Renal pelvis (tissue), 12 donors: ENCODE data around the gene ATP5MC2. TPM values are rescaled to one million over a fixed set of nuclear protein-coding genes. Genes with fewer than 3 reads are reported as not detected.
"Not testable (repeated sequence)": the region's sequence is repeated elsewhere in the genome, so short reads cannot be mapped to it uniquely, and the experiment has no call there.

Experiments
- DNase-seq: peaks from one replicate; pipeline ENCODE4 v3.0.0-alpha.2; 2013
- long read RNA-seq, 16 experiments: transcript quantifications; one replicate each; lab custom pipeline, GENCODE V29; 2026
- polyA plus RNA-seq, 3 donors: library from polyadenylated mRNA; unstranded; fragments of 120-200 nt; gene quantifications; one replicate each; pipeline ENCODE4 v1.2.1, GENCODE V29; 2013; ENCODE audit not compliant: insufficient read length in 3 of 3

ATP5MC2 gene
- polyA plus RNA-seq = 100 to 1,000 TPM; 595 to 667 (median 599) TPM
- long read RNA-seq, donor 1, transcript ATP5MC2-202 (5 exons, 878 nt) = major isoform, 326 of 705 reads
- long read RNA-seq, donor 1, transcript ATP5MC2-203 (4 exons, 1,976 nt) = minor isoform, 91 of 705 reads
- long read RNA-seq, donor 1, partial matches to known transcripts = 276 of 705 reads
- long read RNA-seq, donor 1, other reads (novel, unspliced or antisense) = 8 of 705 reads
- long read RNA-seq, donor 2, transcript ATP5MC2-202 (5 exons, 878 nt) = major isoform, 438 of 874 reads
- long read RNA-seq, donor 2, transcript ATP5MC2-203 (4 exons, 1,976 nt) = minor isoform, 93 of 874 reads
- long read RNA-seq, donor 2, partial matches to known transcripts = 317 of 874 reads
- long read RNA-seq, donor 2, other reads (novel, unspliced or antisense) = 23 of 874 reads
- long read RNA-seq, donor 3, transcript ATP5MC2-203 (4 exons, 1,976 nt) = minor isoform, 84 of 679 reads
- long read RNA-seq, donor 3, transcript ATP5MC2-202 (5 exons, 878 nt) = major isoform, 292 of 679 reads
- long read RNA-seq, donor 3, partial matches to known transcripts = 278 of 679 reads
- long read RNA-seq, donor 3, other reads (novel, unspliced or antisense) = 19 of 679 reads
- long read RNA-seq, donor 4, transcript ATP5MC2-202 (5 exons, 878 nt) = major isoform, 489 of 1,049 reads
- long read RNA-seq, donor 4, transcript ATP5MC2-203 (4 exons, 1,976 nt) = minor isoform, 149 of 1,049 reads
- long read RNA-seq, donor 4, transcript ATP5MC2-201 (5 exons, 1,792 nt) = minor isoform, 6 of 1,049 reads
- long read RNA-seq, donor 4, partial matches to known transcripts = 401 of 1,049 reads
- long read RNA-seq, donor 4, other reads (novel, unspliced or antisense) = 0 of 1,049 reads
- long read RNA-seq, donor 5, transcript ATP5MC2-202 (5 exons, 878 nt) = major isoform, 245 of 543 reads
- long read RNA-seq, donor 5, transcript ATP5MC2-203 (4 exons, 1,976 nt) = minor isoform, 53 of 543 reads
- long read RNA-seq, donor 5, partial matches to known transcripts = 237 of 543 reads
- long read RNA-seq, donor 5, other reads (novel, unspliced or antisense) = 8 of 543 reads
- long read RNA-seq, donor 6, transcript ATP5MC2-202 (5 exons, 878 nt) = major isoform, 319 of 648 reads
- long read RNA-seq, donor 6, transcript ATP5MC2-203 (4 exons, 1,976 nt) = minor isoform, 87 of 648 reads
- long read RNA-seq, donor 6, partial matches to known transcripts = 225 of 648 reads
- long read RNA-seq, donor 6, other reads (novel, unspliced or antisense) = 14 of 648 reads
- long read RNA-seq, donor 7, transcript ATP5MC2-202 (5 exons, 878 nt) = major isoform, 398 of 1,051 reads
- long read RNA-seq, donor 7, transcript ATP5MC2-203 (4 exons, 1,976 nt) = minor isoform, 137 of 1,051 reads
- long read RNA-seq, donor 7, partial matches to known transcripts = 478 of 1,051 reads
- long read RNA-seq, donor 7, other reads (novel, unspliced or antisense) = 37 of 1,051 reads
- long read RNA-seq, donor 8, transcript ATP5MC2-203 (4 exons, 1,976 nt) = minor isoform, 19 of 251 reads
- long read RNA-seq, donor 8, transcript ATP5MC2-202 (5 exons, 878 nt) = major isoform, 105 of 251 reads
- long read RNA-seq, donor 8, partial matches to known transcripts = 126 of 251 reads
- long read RNA-seq, donor 8, other reads (novel, unspliced or antisense) = 0 of 251 reads
- long read RNA-seq, donor 9, transcript ATP5MC2-203 (4 exons, 1,976 nt) = minor isoform, 99 of 1,055 reads
- long read RNA-seq, donor 9, transcript ATP5MC2-201 (5 exons, 1,792 nt) = minor isoform, 5 of 1,055 reads
- long read RNA-seq, donor 9, transcript ATP5MC2-202 (5 exons, 878 nt) = major isoform, 447 of 1,055 reads
- long read RNA-seq, donor 9, partial matches to known transcripts = 476 of 1,055 reads
- long read RNA-seq, donor 9, other reads (novel, unspliced or antisense) = 25 of 1,055 reads
- long read RNA-seq, donor 10, transcript ATP5MC2-203 (4 exons, 1,976 nt) = minor isoform, 98 of 776 reads
- long read RNA-seq, donor 10, transcript ATP5MC2-202 (5 exons, 878 nt) = major isoform, 355 of 776 reads
- long read RNA-seq, donor 10, partial matches to known transcripts = 308 of 776 reads
- long read RNA-seq, donor 10, other reads (novel, unspliced or antisense) = 12 of 776 reads
- long read RNA-seq, donor 11, transcript ATP5MC2-203 (4 exons, 1,976 nt) = minor isoform, 78 of 643 reads
- long read RNA-seq, donor 11, transcript ATP5MC2-202 (5 exons, 878 nt) = major isoform, 263 of 643 reads
- long read RNA-seq, donor 11, partial matches to known transcripts = 299 of 643 reads
- long read RNA-seq, donor 11, other reads (novel, unspliced or antisense) = 0 of 643 reads
- long read RNA-seq, donor 12, transcript ATP5MC2-202 (5 exons, 878 nt) = major isoform, 467 of 929 reads
- long read RNA-seq, donor 12, transcript ATP5MC2-203 (4 exons, 1,976 nt) = minor isoform, 133 of 929 reads
- long read RNA-seq, donor 12, partial matches to known transcripts = 294 of 929 reads
- long read RNA-seq, donor 12, other reads (novel, unspliced or antisense) = 29 of 929 reads
- long read RNA-seq, donor 13, transcript ATP5MC2-202 (5 exons, 878 nt) = major isoform, 206 of 530 reads
- long read RNA-seq, donor 13, transcript ATP5MC2-203 (4 exons, 1,976 nt) = minor isoform, 52 of 530 reads
- long read RNA-seq, donor 13, partial matches to known transcripts = 252 of 530 reads
- long read RNA-seq, donor 13, other reads (novel, unspliced or antisense) = 14 of 530 reads
- long read RNA-seq, donor 14 = 0 reads
- long read RNA-seq, donor 15, transcript ATP5MC2-202 (5 exons, 878 nt) = major isoform, 426 of 880 reads
- long read RNA-seq, donor 15, transcript ATP5MC2-203 (4 exons, 1,976 nt) = minor isoform, 102 of 880 reads
- long read RNA-seq, donor 15, partial matches to known transcripts = 323 of 880 reads
- long read RNA-seq, donor 15, other reads (novel, unspliced or antisense) = 22 of 880 reads
- long read RNA-seq, donor 16, transcript ATP5MC2-202 (5 exons, 878 nt) = major isoform, 371 of 976 reads
- long read RNA-seq, donor 16, transcript ATP5MC2-203 (4 exons, 1,976 nt) = minor isoform, 105 of 976 reads
- long read RNA-seq, donor 16, partial matches to known transcripts = 472 of 976 reads
- long read RNA-seq, donor 16, other reads (novel, unspliced or antisense) = 22 of 976 reads

DNA sequence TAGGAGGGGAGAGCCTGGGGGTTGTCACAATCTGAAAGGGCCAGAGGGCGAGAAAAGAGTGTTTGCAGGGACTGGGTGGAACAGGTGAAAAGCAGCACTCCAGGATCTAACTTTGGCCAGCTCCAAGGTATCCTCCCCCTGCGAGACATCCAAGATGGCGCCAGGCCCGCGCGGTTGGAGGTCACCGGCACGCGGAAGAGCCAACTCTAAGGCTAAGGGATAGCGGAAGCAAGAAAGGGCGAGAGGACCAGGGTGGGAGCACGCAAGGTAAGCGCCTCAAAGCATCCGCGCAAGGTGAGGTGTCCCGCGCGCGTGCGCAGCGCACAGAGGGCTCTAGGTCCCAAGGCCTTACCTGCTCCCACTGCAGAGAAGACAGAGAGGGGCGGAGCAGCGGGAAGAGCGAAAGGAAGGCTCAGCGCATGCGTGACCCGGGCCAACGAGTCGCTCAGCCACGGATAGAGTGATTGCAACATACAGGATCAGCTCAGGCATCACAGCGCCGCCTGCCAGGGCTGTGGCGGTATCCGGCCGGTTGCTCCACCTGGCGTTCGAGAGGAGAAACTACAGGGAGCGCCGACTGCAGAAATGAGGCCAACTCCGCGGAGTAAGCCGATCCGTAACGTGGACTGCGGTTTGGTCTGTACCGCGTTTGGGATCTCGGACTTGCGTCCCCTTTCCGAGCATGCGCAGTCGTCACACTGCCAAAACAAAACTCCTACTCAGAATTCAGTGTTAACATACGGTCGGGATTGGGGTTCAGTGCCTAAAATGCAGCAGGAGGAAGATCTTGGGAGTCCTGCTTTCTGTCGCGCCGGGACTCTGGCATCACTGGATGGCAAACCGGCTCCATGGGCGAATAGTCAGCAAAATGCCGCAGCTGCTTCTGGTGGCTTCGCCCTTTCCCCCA, at the start of gene ATP5MC2:
ATP5MC2 (minus strand) TSS at position 383 of the 907 bp plus-strand sequence. CDS start 3,469 bp downstream, outside the sequence.
- DNase-seq = peak; percentile 98

DNA sequence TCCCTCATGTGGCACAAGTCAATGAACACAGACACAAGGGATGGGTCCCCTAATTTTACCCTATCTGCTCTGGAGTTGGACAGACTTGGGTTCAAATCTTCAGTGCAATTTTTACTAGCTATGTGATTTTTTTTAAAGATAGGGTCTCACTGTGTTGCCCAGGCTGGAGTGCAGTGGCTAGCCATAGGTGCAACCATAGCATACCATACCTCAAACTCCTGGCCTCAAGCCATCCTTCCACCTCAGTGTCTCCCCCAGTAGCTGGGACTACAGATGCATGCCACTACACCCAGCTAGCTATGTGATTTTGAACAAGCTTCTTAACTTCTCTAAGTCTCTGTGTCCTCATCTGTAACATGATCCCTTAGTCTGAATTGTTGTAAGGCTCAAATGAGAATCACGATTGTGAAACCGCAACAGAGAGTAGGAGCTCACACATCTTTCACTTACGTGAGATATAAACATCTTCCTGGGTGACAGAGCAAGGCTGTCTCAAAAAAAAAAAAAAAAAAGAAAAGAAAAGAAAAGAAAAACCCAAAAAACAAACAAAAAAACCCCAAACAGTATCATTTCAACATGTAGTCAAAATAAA, 46.7 kb upstream of the ATP5MC2 start:
- DNase-seq = no peak

DNA sequence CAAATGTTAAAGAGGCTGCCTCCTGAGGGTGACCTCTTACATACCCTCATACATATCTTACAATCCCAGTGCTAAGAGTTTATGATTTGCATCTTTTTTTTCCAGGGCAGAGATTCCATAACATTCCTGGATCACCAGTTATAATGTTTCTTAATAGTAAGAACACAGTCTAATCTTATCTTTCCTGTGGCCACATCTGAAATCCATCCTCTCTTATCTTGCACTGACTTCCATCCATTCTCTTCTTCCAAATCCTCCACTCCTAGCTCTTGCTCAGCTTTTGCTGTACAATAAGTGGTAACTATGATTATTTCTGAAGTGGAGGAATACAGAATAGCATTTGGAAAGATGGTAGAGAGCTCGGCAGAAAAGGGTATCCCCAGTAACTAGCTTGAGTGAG, 45.1 kb upstream of the ATP5MC2 start:
- no peak for DNase-seq

DNA sequence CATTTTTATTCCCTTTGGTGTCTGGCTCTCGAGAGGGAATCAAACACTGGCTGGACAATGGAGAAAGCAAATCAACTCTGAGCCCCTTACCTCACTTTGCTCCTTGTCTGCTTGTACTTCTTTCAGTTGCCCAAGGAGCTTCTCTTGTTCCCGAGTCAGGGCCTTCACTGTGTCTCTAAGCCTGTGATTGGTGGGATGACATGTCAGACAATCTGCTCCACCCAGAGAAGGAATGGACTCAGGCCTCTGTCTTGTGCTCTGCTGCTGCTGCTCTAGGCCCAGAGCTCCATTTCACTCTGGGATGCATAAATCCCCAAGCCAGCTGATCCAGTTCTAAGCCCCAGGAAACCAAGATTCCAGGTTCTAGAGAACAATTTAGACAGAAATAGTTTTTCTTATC, 43.8 kb upstream of the ATP5MC2 start:
- DNase-seq = no peak

DNA sequence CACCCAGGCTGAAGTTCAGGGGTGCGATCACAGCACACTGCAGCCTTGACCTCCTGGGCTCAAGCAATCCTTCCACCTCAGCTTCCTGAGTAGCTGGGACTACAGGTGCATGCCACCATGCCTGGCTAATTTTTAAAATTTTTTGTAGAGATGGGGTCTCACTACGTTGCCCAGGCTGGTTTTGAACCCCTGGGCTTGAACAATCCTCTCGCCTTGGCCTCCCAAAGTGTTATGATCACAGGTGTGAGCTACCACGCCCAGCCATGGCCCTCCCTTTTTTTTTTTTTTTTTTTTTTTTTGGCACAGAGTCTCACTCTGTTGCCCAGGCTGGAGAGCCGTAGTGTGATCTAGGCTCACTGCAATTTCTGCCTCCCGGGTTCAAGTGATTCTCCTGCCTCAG, 42.7 kb upstream of the ATP5MC2 start:
- DNase-seq = not testable (repeated sequence)

- DNase-seq = no peak
These were observed 41.4 kb upstream of the ATP5MC2 start for GRCh38 chr12:53717319-53717718.

- no peak for DNase-seq
These were observed 38.1 kb upstream of the ATP5MC2 start for GRCh38 chr12:53714004-53714403.

DNA sequence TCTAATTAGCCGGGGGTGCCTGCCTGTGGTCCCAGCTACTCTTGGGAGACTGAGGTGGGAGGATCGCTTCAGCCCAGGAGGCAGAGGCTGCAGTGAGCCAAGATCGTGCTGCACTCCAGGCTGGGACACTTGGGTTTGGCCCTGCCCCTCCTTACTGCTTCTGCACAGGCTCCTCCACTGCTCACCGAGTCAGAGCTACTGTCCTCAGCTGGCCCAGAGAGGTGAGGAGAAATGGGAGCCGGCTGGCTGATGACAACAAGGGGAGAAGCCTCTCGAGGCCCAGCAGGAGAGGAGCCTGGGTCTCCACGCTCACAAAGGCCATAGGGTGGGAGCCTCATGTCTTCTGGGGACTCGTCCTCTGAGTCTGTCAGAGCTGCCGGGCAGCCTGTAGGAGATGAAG, 37.6 kb upstream of the ATP5MC2 start:
- no peak for DNase-seq

- DNase-seq = peak; percentile 61
These were observed 36.3 kb upstream of the ATP5MC2 start for GRCh38 chr12:53712059-53712643.

DNA sequence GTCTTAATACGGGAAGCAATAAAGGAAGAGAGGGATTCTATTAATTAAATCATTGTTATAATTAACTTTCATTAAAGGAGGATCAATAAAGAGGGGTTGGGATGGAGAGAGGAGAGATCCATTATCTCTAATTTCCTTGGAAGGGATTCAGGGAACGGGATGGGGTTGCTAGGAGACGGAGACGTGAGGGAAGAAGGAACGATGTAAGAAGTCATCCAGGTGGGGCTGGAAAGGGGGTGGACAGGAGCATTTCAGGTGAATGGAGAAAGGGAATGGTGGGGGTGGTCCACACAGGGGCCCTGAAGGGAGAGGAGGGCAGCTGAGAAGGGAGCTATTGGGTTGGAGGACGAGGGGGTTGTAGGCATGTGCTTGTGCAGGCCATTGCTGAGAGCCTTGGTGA, 34.2 kb upstream of the ATP5MC2 start:
- DNase-seq = no peak

GRCh38 chr12:53709671-53710070, 33.8 kb upstream of the ATP5MC2 start:
- no peak for DNase-seq

DNA sequence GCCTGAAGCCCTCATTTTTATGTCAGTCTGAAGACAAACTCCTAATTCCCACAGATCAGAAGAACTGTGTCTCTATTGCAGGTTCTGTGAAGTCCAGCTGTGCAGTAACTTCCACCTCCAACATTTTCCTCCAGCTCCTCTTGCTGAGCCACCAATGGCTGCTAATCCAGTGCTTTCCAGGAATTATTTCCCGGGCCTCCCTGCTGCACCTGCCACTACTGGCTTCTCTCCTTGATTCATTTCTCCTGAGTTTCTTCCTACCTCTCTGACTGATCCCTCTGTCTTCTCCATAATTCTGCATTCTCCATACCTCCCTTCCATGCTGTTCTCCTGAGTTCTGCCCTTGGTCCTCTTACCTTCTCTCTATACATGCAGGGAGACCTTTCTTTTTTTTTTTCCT, 30.2 kb upstream of the ATP5MC2 start:
- DNase-seq = no peak

GRCh38 chr12:53703756-53704155, 27.9 kb upstream of the ATP5MC2 start:
- no peak for DNase-seq

DNA sequence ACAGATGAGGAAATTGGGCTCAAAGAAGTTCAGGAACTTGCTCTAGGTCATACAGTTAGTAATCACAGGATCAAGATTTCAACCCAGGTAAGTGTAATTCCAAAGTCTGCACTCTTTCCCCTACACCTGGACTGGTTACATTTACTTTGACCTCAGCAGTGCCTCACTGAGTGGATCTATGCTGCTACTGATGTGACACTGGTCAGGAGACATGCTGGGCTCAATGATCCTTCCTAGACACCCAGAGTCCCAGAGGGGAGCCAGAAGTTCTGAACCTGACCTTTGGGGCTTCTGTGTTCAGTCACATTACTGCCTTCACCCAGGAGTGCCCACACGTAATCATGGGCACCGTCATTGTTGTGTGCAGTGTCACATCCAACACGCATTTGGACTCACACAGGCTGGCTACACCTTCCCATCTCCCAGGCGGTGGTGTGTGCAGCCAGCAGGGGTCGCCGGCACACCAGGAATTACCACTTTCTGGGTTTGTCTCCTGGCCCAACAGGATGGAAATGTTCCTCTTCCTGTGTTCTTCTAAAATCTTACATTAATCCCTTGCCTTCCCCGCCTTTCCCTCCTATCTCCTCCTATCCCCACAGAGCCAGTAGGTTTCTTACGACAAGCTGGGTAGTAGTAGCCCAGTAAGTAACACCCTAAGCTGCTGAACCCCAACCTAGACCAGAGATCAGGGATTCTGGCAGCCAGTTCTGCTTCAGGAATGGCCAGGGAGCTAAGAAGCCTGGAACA, 25.8 kb upstream of the ATP5MC2 start:
- peak; percentile 65 for DNase-seq

- DNase-seq = no peak
These were observed 24.7 kb upstream of the ATP5MC2 start for GRCh38 chr12:53700567-53700966.
